HEK293 (cell line): ENCODE measurements around the gene UBALD1.

ENCODE experiments used
- GLI2 ChIP-seq: fragments of 450-650 bp; formaldehyde crosslinking; IDR thresholded peaks from 2 replicates; pipeline ENCODE4; 2017; ENCODE audit warnings: missing biosample characterization, missing genetic modification characterization, low read depth, borderline replicate concordance
- KLF16 ChIP-seq: fragments of 450-650 bp; formaldehyde crosslinking; IDR thresholded peaks from 2 replicates; pipeline ENCODE4 v1.5.1; 2017; ENCODE audit warnings: missing biosample characterization, missing genetic modification characterization
- MYNN ChIP-seq: fragments of 450-650 bp; formaldehyde crosslinking; IDR thresholded peaks from 2 replicates; pipeline ENCODE4 v1.5.1; 2016; ENCODE audit warnings: missing biosample characterization, missing genetic modification characterization, borderline replicate concordance
- SCRT2 ChIP-seq: fragments of 450-650 bp; formaldehyde crosslinking; IDR thresholded peaks from 2 replicates; pipeline ENCODE4 v1.5.1; 2016; ENCODE audit warnings: missing biosample characterization, missing genetic modification characterization
- SP3 ChIP-seq: fragments of 450-650 bp; formaldehyde crosslinking; IDR thresholded peaks from 2 replicates; pipeline ENCODE4 v1.5.1; 2016; ENCODE audit warnings: missing biosample characterization, missing genetic modification characterization
- TCF7L2 ChIP-seq: IDR thresholded peaks from 2 replicates; pipeline ENCODE4 v1.6.1; 2011; ENCODE audit warnings: low read depth, mild to moderate bottlenecking, inconsistent platforms, low read length, moderate library complexity, borderline replicate concordance
- ZBTB7A ChIP-seq: fragments of 450-650 bp; formaldehyde crosslinking; IDR thresholded peaks from 2 replicates; pipeline ENCODE4 v1.5.1; 2016; ENCODE audit warnings: low read depth, missing biosample characterization, missing genetic modification characterization
- ZNF140 ChIP-seq: fragments of 450-650 bp; formaldehyde crosslinking; IDR thresholded peaks from 2 replicates; pipeline ENCODE4 v1.5.1; 2016; ENCODE audit warnings: missing biosample characterization, missing genetic modification characterization
- ZNF155 ChIP-seq: fragments of 450-650 bp; formaldehyde crosslinking; IDR thresholded peaks from 2 replicates; pipeline ENCODE4 v1.5.1; 2016; ENCODE audit warnings: missing biosample characterization, missing genetic modification characterization
- ZNF184 ChIP-seq: fragments of 450-650 bp; IDR thresholded peaks from 2 replicates; pipeline ENCODE4 v1.5.1; 2018; ENCODE audit warnings: missing biosample characterization, mild to moderate bottlenecking, missing genetic modification characterization
- ZNF335 ChIP-seq: fragments of 450-650 bp; formaldehyde crosslinking; conservative IDR thresholded peaks from 2 replicates; pipeline ENCODE4 v1.5.1; 2016; ENCODE audit warnings: missing biosample characterization, missing genetic modification characterization
- TF ChIP-seq, protein P1 (sequence below): fragments of 450-650 bp; formaldehyde crosslinking; IDR thresholded peaks from 2 replicates; pipeline ENCODE4 v1.5.1; 2016; ENCODE audit warnings: missing biosample characterization, missing genetic modification characterization
- TF ChIP-seq, protein P2 (sequence below): IDR thresholded peaks from 2 replicates; pipeline ENCODE4 v1.6.1; 2011; ENCODE audit warnings: mild to moderate bottlenecking, low read depth, low read length, borderline replicate concordance
- TF ChIP-seq, protein P3 (sequence below): fragments of 450-650 bp; formaldehyde crosslinking; conservative IDR thresholded peaks from 2 replicates; pipeline ENCODE4 v1.5.1; 2016; ENCODE audit warnings: low read depth, missing biosample characterization, missing genetic modification characterization

- TF ChIP-seq KLF16 (tag by site-specific recombination) (no peak), GLI2 (no peak), MYNN (tag by site-specific recombination) (no peak), ZBTB7A (tag by site-specific recombination) (no peak), ZNF335 (tag by site-specific recombination) (no peak), TCF7L2 (no peak), SCRT2 (tag by site-specific recombination) (no peak), ZNF155 (tag by site-specific recombination) (no peak), SP3 (no peak), ZNF184 (tag by site-specific recombination) (no peak), ZNF140 (tag by site-specific recombination) (no peak)
- TF ChIP-seq, protein P1, sequence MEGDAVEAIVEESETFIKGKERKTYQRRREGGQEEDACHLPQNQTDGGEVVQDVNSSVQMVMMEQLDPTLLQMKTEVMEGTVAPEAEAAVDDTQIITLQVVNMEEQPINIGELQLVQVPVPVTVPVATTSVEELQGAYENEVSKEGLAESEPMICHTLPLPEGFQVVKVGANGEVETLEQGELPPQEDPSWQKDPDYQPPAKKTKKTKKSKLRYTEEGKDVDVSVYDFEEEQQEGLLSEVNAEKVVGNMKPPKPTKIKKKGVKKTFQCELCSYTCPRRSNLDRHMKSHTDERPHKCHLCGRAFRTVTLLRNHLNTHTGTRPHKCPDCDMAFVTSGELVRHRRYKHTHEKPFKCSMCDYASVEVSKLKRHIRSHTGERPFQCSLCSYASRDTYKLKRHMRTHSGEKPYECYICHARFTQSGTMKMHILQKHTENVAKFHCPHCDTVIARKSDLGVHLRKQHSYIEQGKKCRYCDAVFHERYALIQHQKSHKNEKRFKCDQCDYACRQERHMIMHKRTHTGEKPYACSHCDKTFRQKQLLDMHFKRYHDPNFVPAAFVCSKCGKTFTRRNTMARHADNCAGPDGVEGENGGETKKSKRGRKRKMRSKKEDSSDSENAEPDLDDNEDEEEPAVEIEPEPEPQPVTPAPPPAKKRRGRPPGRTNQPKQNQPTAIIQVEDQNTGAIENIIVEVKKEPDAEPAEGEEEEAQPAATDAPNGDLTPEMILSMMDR (tag by site-specific recombination): no peak
- TF ChIP-seq, protein P2, sequence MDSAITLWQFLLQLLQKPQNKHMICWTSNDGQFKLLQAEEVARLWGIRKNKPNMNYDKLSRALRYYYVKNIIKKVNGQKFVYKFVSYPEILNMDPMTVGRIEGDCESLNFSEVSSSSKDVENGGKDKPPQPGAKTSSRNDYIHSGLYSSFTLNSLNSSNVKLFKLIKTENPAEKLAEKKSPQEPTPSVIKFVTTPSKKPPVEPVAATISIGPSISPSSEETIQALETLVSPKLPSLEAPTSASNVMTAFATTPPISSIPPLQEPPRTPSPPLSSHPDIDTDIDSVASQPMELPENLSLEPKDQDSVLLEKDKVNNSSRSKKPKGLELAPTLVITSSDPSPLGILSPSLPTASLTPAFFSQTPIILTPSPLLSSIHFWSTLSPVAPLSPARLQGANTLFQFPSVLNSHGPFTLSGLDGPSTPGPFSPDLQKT: no peak
- TF ChIP-seq, protein P3, sequence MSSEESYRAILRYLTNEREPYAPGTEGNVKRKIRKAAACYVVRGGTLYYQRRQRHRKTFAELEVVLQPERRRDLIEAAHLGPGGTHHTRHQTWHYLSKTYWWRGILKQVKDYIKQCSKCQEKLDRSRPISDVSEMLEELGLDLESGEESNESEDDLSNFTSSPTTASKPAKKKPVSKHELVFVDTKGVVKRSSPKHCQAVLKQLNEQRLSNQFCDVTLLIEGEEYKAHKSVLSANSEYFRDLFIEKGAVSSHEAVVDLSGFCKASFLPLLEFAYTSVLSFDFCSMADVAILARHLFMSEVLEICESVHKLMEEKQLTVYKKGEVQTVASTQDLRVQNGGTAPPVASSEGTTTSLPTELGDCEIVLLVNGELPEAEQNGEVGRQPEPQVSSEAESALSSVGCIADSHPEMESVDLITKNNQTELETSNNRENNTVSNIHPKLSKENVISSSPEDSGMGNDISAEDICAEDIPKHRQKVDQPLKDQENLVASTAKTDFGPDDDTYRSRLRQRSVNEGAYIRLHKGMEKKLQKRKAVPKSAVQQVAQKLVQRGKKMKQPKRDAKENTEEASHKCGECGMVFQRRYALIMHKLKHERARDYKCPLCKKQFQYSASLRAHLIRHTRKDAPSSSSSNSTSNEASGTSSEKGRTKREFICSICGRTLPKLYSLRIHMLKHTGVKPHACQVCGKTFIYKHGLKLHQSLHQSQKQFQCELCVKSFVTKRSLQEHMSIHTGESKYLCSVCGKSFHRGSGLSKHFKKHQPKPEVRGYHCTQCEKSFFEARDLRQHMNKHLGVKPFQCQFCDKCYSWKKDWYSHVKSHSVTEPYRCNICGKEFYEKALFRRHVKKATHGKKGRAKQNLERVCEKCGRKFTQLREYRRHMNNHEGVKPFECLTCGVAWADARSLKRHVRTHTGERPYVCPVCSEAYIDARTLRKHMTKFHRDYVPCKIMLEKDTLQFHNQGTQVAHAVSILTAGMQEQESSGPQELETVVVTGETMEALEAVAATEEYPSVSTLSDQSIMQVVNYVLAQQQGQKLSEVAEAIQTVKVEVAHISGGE (tag by site-specific recombination): no peak
Observed at GRCh38 chr16:4599545-4599944, 15.1 kb downstream of the UBALD1 start.
